Measurements from ENCODE around the gene CARD19. TPM values are rescaled to one million over a fixed set of nuclear protein-coding genes. Genes with fewer than 3 reads are reported as not detected.

Gene CARD19
- total and polyA plus RNA-seq, 9 of the 15 experiments (the other 6 are each of a cell fraction or from before 2014, with no cell fraction given) = 0.90 to 34.9 (median 14.6) TPM

DNA sequence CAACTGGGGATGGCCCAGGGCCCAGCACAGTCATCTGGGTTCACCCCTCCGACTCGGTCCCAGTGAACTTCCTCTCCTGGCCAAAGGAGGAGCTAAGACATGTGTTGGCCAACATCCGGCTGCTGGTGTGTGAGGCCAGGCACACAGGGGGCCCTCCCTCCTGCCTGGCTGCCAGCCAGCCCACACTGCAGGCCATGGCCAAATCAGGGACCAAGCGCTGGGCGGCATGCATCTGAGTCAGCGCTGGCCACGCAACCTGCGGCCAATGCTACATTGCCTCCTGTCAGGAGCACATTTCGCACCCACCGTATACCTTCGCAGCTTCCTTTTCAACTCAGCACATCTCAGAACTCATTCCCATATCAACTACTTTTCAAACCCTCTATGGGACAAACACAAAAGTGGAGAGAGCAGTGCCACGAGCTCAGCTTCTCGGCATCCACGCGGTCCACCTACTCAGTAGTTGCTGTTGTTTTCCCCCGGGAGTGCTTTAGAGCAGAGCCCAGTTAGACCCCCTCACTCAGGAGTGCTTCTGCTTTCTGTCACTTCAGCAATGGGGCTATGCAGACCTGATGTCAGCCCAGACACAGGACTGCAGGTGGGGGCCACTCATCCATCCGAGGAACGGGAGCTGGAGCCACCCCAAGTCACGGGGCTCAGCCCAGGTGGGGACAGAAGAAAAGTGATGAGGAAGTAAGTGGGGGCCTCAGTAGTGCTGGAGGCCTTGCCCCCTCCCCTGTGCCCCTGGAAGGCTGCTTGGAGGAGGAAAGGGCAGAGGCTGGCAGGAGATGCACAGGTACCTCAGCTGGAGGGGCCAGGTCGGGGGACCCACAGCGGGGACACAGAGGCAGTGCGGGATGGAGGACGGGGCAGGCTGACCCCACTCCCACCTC lies 24.2 kb downstream of the CARD19 start (continued):
- TF ChIP-seq HSF4 (CRISPR knock-in tag; IDR thresholded peaks at IDR 0.05; ENCODE audit: borderline replicate concordance) (no peak), EP400 (IDR thresholded peaks at IDR 0.05) (peak; percentile 77), MYNN (IDR thresholded peaks at IDR 0.05) (peak; percentile 85), MYNN (CRISPR knock-in tag; IDR thresholded peaks at IDR 0.05) (no peak), POLR2G (IDR thresholded peaks at IDR 0.05; ENCODE audit: low read depth, low read length) (peak; percentile 71), ZNF197 (CRISPR knock-in tag; IDR thresholded peaks at IDR 0.05; ENCODE audit: low read depth) (0 out of 2 replicates have a peak, but pooled peaks have one; percentile 51), VEZF1 (CRISPR knock-in tag; IDR thresholded peaks at IDR 0.05) (peak; percentile 90), ATF1 (CRISPR knock-in tag; IDR thresholded peaks at IDR 0.05) (no peak), ATF1 (tag; IDR thresholded peaks at IDR 0.05) (no peak), RCOR1 (IDR thresholded peaks at IDR 0.05; ENCODE audit: borderline replicate concordance in 1 of 2, low read depth in 2 of 2, low read length in 2 of 2) (peak in 1 of 2 experiments; percentile 78; a peak in 2 of 4 replicates), TSC22D4 (tag; IDR thresholded peaks at IDR 0.05) (no peak), ZNF766 (CRISPR knock-in tag; conservative IDR thresholded peaks at IDR 0.05) (no peak), MYC (IDR thresholded peaks at IDR 0.05; ENCODE audit: low read depth, low read length) (peak; percentile 88; the same call in 1 of the 2 replicates), MYC (CRISPR knock-in tag; IDR thresholded peaks at IDR 0.05; ENCODE audit: borderline replicate concordance, low read depth) (no peak), GABPB2 (CRISPR knock-in tag; conservative IDR thresholded peaks at IDR 0.05) (no peak), HCFC1 (IDR thresholded peaks at IDR 0.05; ENCODE audit: low read depth, low read length) (peak; percentile 32; the same call in 1 of the 2 replicates), MAFK (IDR thresholded peaks at IDR 0.05; ENCODE audit: low read length) (peak; percentile 18; the same call in 1 of the 2 replicates), HDAC2 (IDR thresholded peaks at IDR 0.05) (0 out of 2 replicates have a peak, but pooled peaks have one; percentile 23), CREM (IDR thresholded peaks at IDR 0.05; ENCODE audit: low read depth) (peak; percentile 74; the same call in 1 of the 2 replicates), RBBP5 (IDR thresholded peaks at IDR 0.05; ENCODE audit: borderline replicate concordance, insufficient read depth, low read length, poor library complexity, severe bottlenecking) (no peak), TCF3 (CRISPR knock-in tag; IDR thresholded peaks at IDR 0.05) (peak; percentile 34; the same call in 1 of the 2 replicates), TAF15 (IDR thresholded peaks at IDR 0.05; ENCODE audit: low read depth, low read length) (no peak), ZNF639 (CRISPR knock-in tag; conservative IDR thresholded peaks at IDR 0.05 in 1 of 2, IDR thresholded peaks at IDR 0.05 in 1 of 2) (peak in 1 of 2 experiments; percentile 72; a peak in 2 of 4 replicates)
- TF ChIP-seq, protein P1, sequence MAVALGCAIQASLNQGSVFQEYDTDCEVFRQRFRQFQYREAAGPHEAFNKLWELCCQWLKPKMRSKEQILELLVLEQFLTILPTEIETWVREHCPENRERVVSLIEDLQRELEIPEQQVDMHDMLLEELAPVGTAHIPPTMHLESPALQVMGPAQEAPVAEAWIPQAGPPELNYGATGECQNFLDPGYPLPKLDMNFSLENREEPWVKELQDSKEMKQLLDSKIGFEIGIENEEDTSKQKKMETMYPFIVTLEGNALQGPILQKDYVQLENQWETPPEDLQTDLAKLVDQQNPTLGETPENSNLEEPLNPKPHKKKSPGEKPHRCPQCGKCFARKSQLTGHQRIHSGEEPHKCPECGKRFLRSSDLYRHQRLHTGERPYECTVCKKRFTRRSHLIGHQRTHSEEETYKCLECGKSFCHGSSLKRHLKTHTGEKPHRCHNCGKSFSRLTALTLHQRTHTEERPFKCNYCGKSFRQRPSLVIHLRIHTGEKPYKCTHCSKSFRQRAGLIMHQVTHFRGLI (CRISPR knock-in tag; IDR thresholded peaks at IDR 0.05) = no peak

Data from K562 (cell line).